ENCODE results near the gene AFAP1. TPM values are rescaled to one million over a fixed set of nuclear protein-coding genes. Genes with fewer than 3 reads are reported as not detected.

AFAP1 gene
- total RNA-seq, 1 donor from 2014 or later: 0.24 TPM

GRCh38 chr4:7763788-7764187, 175.9 kb downstream of the AFAP1 start:
- peaks cover 3% of the 10 kb centered on the region for H3K4me1 Mint-ChIP-seq
- no peak overlapping the region for H3K4me3 Mint-ChIP-seq
- TF ChIP-seq CTCF (IDR thresholded peaks at IDR 0.05): no peak
- H3K9me3 Mint-ChIP-seq: no peaks in the 10 kb centered on the region
- H3K27ac Mint-ChIP-seq: no peak overlapping the region
- intact Hi-C loops (cut with micrococcal nuclease): no loop called here
- H3K27me3 Mint-ChIP-seq: peaks cover 5% of the 10 kb centered on the region
- no peak for DNase-seq
- POLR2A ChIA-PET: no interaction called here
- CTCF ChIA-PET: no interaction called here
- no peak for ATAC-seq (ENCODE audit: low read depth)
- H3K36me3 Mint-ChIP-seq (ENCODE audit: low read depth): no peaks in the 10 kb centered on the region

GRCh38 chr4:7763106-7763505, 176.6 kb downstream of the AFAP1 start:
- H3K27ac Mint-ChIP-seq: no peak overlapping the region
- H3K9me3 Mint-ChIP-seq: no peaks in the 10 kb centered on the region
- intact Hi-C loops (cut with micrococcal nuclease): no loop called here

GRCh38 chr4:7762376-7763030, 177.2 kb downstream of the AFAP1 start:
- H3K27me3 Mint-ChIP-seq: peaks cover 5% of the 10 kb centered on the region

More at GRCh38 chr4:7763106-7763505, 176.6 kb downstream of the AFAP1 start:
- ATAC-seq (ENCODE audit: low read depth): no peak
- no peak overlapping the region for H3K4me3 Mint-ChIP-seq
- H3K27me3 Mint-ChIP-seq: peaks cover 5% of the 10 kb centered on the region
- H3K4me1 Mint-ChIP-seq: peaks cover 3% of the 10 kb centered on the region
- DNase-seq: no peak
- no peaks in the 10 kb centered on the region for H3K36me3 Mint-ChIP-seq (ENCODE audit: low read depth)
- POLR2A ChIA-PET: no interaction called here
- TF ChIP-seq CTCF (IDR thresholded peaks at IDR 0.05): no peak
- CTCF ChIA-PET: no interaction called here

GRCh38 chr4:7761720-7762119, 177.9 kb downstream of the AFAP1 start:
- intact Hi-C loops (cut with micrococcal nuclease): loop anchor here (1.0 kb wide), 1 partner anchor 41 kb away; no protein-coding TSS in a partner anchor
- no peak overlapping the region for H3K27ac Mint-ChIP-seq
- POLR2A ChIA-PET: no interaction called here

More at GRCh38 chr4:7762376-7763030, 177.2 kb downstream of the AFAP1 start:
- ATAC-seq (ENCODE audit: low read depth): no peak
- intact Hi-C loops (cut with micrococcal nuclease): no loop called here
- TF ChIP-seq CTCF (IDR thresholded peaks at IDR 0.05): no peak
- ChIA-PET CTCF (interaction anchor here (1.4 kb wide), 1 partner anchor 40 kb away, joined by 4 read pairs; no protein-coding TSS in a partner anchor), POLR2A (no interaction called here)
- peaks cover 3% of the 10 kb centered on the region for H3K4me1 Mint-ChIP-seq
- no peak overlapping the region for H3K4me3 Mint-ChIP-seq
- no peaks in the 10 kb centered on the region for H3K36me3 Mint-ChIP-seq (ENCODE audit: low read depth)
- H3K9me3 Mint-ChIP-seq: no peaks in the 10 kb centered on the region
- no peak overlapping the region for H3K27ac Mint-ChIP-seq
- DNase-seq: no peak

More at GRCh38 chr4:7761720-7762119, 177.9 kb downstream of the AFAP1 start:
- H3K9me3 Mint-ChIP-seq: no peaks in the 10 kb centered on the region
- ATAC-seq (ENCODE audit: low read depth): peak; percentile 67
- no peak for TF ChIP-seq CTCF (IDR thresholded peaks at IDR 0.05)
- CTCF ChIA-PET: interaction anchor here (1.4 kb wide), 1 partner anchor 41 kb away, joined by 4 read pairs; no protein-coding TSS in a partner anchor
- no peak overlapping the region for H3K4me3 Mint-ChIP-seq
- no peak for DNase-seq
- H3K4me1 Mint-ChIP-seq: peaks cover 3% of the 10 kb centered on the region
- H3K36me3 Mint-ChIP-seq (ENCODE audit: low read depth): no peaks in the 10 kb centered on the region
- H3K27me3 Mint-ChIP-seq: peaks cover 5% of the 10 kb centered on the region
